Effector memory CD8-positive, alpha-beta T cell (primary cell): ENCODE data around the gene CCND2.
A peak's percentile ranks its signal among the peaks of the same experiment; 100 is the strongest.

ENCODE experiments used
- ATAC-seq: fragments of 150-1000 bp; cut with Tn5 transposase; replicated peaks from 2 replicates; pipeline ENCODE4 v1.10.0; 2021; ENCODE audit warnings: mild to moderate bottlenecking, moderate library complexity
- DNase-seq, 3 experiments: peaks; one replicate each; pipeline ENCODE4 v3.0.0; 2021
- H3K27ac Mint-ChIP-seq, 2 donors: one replicate each; pipeline ENCODE4 v1.8.0; 2022; ENCODE audit warnings: mild to moderate bottlenecking in 2 of 2, mixed read lengths in 2 of 2, moderate library complexity in 2 of 2
- H3K27me3 Mint-ChIP-seq, 2 donors: one replicate each; pipeline ENCODE4 v1.8.0; 2022; ENCODE audit warnings: mixed read lengths in 2 of 2
- H3K36me3 Mint-ChIP-seq: one replicate; pipeline ENCODE4 v1.8.0; 2022; ENCODE audit warnings: mild to moderate bottlenecking, moderate library complexity, mixed read lengths; ENCODE audit not compliant: insufficient read depth
- H3K4me1 Mint-ChIP-seq, 2 donors: one replicate each; pipeline ENCODE4 v1.8.0; 2022; ENCODE audit warnings: low read depth in 2 of 2, mixed read lengths in 2 of 2
- H3K4me3 Mint-ChIP-seq, 2 donors: one replicate each; pipeline ENCODE4 v1.8.0; 2022; ENCODE audit warnings: mild to moderate bottlenecking in 2 of 2, mixed read lengths in 2 of 2, moderate library complexity in 2 of 2
- H3K9me3 Mint-ChIP-seq, 2 donors: one replicate each; pipeline ENCODE4 v1.8.0; 2022; ENCODE audit warnings: mixed read lengths in 2 of 2

CCND2 gene

DNA sequence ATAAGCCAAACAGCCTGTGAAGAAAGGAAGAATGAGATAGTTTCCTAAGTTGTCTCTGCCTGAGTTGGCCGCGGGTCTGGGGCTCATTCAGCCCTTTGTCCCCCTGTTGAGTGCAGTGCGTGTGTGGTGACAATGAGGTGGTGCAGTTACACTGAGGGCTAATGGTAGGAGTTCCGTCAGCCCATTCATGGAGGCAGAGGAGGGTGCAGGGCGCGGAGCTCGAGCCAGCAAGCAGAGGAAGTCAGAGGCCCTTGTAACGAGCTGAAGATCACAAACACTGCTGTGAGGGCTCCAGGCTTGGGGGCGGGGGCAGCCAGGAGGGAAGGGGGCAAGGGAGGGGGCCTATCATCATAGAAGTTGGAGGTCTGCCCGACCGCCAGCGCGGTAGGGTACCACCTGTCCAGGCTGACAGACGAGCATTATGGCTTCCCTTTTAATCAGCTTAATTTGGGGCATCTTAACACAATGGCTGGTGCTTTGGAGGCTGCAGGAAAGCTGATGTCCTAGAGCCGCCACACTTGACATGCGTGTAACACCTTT is 20.5 kb downstream of the CCND2 start:
- no peaks in the 10 kb centered on the region for H3K9me3 Mint-ChIP-seq
- H3K27me3 Mint-ChIP-seq = no peaks in the 10 kb centered on the region
- H3K4me1 Mint-ChIP-seq = peaks cover 45 to 52% of the 10 kb centered on the region in 2 donors
- peak overlapping the region; percentile 88 to 90 for H3K27ac Mint-ChIP-seq
- peaks cover 94% of the 10 kb centered on the region for H3K36me3 Mint-ChIP-seq
- ATAC-seq (peak; percentile 54), DNase-seq (no peak)
- peak overlapping the region; percentile 61 to 62 for H3K4me3 Mint-ChIP-seq

DNA sequence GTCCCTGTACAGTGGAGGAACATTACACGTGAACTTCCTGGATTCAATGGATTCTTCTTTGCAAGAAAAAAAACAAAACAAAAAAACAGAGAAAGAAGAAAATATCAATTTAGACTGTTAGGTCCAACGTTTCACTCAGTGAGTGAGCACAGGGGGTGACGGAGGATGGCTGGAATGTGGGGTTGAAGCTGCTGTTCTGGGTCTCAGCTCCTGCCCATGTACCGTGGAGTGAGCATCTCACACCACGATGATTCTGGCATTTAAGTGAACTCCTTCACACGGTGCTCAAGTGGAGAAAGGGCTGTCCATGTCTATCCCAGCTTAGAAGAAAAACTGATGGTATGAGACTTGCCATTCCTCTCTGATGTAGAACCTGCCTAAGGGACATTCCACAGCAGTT is 23.2 kb downstream of the CCND2 start:
- no peak for DNase-seq
- Mint-ChIP-seq H3K27ac (peak overlapping the region; percentile 62 to 90), H3K27me3 (no peaks in the 10 kb centered on the region), H3K4me3 (no peak overlapping the region), H3K36me3 (peaks cover 94% of the 10 kb centered on the region), H3K4me1 (peaks cover 30 to 48% of the 10 kb centered on the region in 2 donors), H3K9me3 (no peaks in the 10 kb centered on the region)
- no peak for ATAC-seq

DNA sequence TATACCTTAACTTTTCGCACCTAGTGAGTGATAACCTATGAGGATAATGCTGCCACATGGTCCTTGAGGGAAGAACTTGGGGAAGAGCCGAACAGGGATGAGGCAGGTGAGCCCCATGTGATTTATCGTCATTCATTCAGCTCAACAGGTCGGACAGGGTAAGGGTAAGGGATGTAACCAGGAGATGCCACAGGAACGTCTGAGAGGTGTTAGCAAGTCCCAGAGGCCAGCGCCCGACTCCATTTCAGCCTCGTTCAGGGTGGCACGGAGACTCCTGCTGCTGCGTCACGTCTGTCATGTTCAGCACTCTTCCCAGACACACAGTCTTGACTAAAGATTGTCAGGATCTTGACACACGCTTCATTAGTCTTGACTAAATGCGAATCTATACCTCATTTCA is 24.1 kb downstream of the CCND2 start:
- Mint-ChIP-seq H3K4me3 (no peak overlapping the region), H3K27me3 (no peaks in the 10 kb centered on the region), H3K4me1 (peaks cover 24 to 40% of the 10 kb centered on the region in 2 donors), H3K27ac (peak overlapping the region; percentile 11 to 51), H3K9me3 (no peaks in the 10 kb centered on the region), H3K36me3 (peaks cover 94% of the 10 kb centered on the region)
- DNase-seq (no peak), ATAC-seq (no peak)

DNA sequence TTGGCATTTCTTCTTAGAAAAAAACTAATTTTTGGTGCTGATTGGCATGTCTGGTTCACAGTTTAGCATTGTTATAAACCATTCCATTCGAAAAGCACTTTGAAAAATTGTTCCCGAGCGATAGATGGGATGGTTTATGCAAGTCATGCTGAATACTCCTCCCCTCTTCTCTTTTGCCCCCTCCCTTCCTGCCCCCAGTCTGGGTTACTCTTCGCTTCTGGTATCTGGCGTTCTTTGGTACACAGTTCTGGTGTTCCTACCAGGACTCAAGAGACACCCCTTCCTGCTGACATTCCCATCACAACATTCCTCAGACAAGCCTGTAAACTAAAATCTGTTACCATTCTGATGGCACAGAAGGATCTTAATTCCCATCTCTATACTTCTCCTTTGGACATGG is 27.3 kb downstream of the CCND2 start:
- Mint-ChIP-seq H3K4me1 (peaks cover 5 to 22% of the 10 kb centered on the region in 2 donors), H3K36me3 (peaks cover 97% of the 10 kb centered on the region), H3K27ac (peak overlapping the region; percentile 38 to 49), H3K27me3 (no peaks in the 10 kb centered on the region), H3K4me3 (no peak overlapping the region), H3K9me3 (no peaks in the 10 kb centered on the region)
- DNase-seq = no peak
- no peak for ATAC-seq

DNA sequence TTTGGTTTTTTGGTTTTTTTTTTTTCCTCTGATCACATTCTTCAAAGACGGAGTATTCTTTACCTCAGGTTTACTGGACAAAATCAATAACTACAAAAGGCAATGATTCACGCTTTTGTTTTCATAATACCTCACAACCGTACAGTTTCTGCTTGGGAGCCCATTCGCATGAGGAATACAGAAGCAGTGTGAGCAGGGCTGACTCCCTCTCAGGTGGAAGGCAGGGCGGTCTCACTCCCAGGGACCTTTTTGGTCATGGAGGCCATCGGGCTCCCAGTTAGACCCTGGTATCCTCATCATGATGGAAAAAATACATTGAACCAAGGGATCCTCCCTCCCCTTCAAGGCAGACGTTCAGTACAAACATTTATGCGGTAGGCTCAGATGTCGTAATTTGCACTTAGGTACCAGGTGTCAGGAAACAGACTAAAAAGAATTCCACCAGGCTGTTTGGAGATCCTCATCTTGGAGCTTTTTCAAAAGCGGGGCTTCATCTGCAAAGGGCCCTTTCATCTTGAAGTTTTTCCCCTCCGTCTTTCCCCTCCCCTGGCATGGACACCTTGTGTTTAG is 28.5 kb downstream of the CCND2 start:
- H3K36me3 Mint-ChIP-seq = peaks cover 99% of the 10 kb centered on the region
- ATAC-seq (no peak), DNase-seq (no peak)
- no peaks in the 10 kb centered on the region for H3K9me3 Mint-ChIP-seq
- peak overlapping the region; percentile 30 to 89 for H3K27ac Mint-ChIP-seq
- peaks cover 3 to 17% of the 10 kb centered on the region in 2 donors for H3K4me1 Mint-ChIP-seq
- H3K4me3 Mint-ChIP-seq = no peak overlapping the region
- H3K27me3 Mint-ChIP-seq = no peaks in the 10 kb centered on the region

DNA sequence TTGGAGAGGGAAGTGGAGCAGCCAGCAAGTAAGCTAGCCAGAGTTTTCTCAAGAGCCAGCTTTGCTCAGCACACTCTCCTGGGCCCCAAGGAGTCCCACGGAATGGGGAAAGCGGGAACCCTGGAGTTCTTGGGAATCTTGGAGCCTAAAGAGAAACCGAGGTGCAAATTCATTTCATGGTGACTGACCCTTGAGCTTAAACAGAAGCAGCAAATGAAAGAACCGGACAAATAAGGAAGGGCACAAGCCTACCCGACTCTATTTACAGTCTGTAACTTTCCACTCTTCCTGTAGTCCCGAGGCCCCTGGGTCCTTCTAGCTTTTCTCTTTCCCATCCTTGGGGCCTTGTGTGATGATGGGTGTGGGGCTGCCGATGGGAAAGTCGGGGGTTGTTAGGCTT is 29.3 kb downstream of the CCND2 start:
- H3K36me3 Mint-ChIP-seq = peaks cover 99% of the 10 kb centered on the region

DNA sequence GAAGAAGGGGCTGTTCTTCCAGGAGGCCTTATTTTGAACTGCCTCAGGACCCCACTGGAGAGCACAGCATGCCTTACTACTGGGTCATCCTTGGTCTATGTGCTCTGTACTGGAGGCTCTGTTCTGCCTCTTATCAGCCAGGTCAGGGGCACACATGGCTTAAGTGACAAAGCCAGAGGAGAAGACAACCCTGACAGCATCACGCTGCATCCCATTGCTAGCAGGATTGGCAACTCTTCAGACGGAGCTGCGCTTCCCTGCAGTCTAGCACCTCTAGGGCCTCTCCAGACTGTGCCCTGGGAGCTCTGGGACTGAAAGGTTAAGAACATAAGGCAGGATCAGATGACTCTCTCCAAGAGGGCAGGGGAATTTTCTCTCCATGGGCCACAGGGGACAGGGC is 30.2 kb downstream of the CCND2 start:
- Mint-ChIP-seq H3K27me3 (no peaks in the 10 kb centered on the region), H3K27ac (peak overlapping the region; percentile 30 to 56), H3K4me1 (peaks cover 5 to 17% of the 10 kb centered on the region in 2 donors), H3K36me3 (peaks cover 98% of the 10 kb centered on the region), H3K4me3 (no peak overlapping the region), H3K9me3 (no peaks in the 10 kb centered on the region)
- ATAC-seq (no peak), DNase-seq (no peak)

More for the DNA sequence above, 29.3 kb downstream of the CCND2 start:
- ATAC-seq (no peak), DNase-seq (no peak)
- no peaks in the 10 kb centered on the region for H3K27me3 Mint-ChIP-seq
- H3K27ac Mint-ChIP-seq = peak overlapping the region; percentile 30 to 89
- no peak overlapping the region for H3K4me3 Mint-ChIP-seq
- H3K4me1 Mint-ChIP-seq = peaks cover 3 to 17% of the 10 kb centered on the region in 2 donors
- H3K9me3 Mint-ChIP-seq = no peaks in the 10 kb centered on the region

DNA sequence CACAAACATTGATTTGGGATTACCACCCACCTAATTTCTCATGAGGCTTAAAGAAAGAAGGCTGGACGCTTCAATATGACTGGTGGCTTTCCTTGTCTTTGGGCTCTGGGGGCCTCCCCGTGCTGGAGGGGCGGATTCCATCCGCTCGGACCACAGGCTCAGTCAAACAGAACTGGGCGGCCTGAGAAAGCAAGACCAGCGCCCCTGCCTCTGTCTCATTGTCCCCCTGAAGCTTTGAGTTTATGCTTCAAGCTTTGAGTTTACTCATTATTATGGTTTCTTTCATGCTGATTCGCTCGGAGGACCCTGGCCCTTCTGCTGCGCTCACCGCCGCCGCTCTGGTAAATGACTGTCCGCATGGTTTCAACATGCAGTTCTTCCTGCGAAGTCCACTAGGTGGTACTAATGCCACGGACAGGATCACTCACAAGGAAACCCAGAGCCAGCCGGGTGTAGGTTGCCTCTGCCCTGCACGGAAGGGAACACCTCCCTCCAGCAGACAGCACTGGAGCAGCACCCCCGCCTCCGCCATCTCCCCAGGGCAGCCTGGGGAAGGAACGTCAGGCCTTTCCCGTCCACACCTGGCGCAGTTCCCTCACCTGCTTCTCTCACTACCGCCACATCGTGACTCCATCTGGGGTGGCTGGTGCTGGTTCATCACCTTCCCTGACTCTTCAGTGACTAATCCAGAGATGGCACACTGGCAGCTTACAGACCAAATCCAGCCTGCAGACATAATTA is 34.2 kb downstream of the CCND2 start:
- ATAC-seq (no peak), DNase-seq (no peak)
- H3K9me3 Mint-ChIP-seq = no peaks in the 10 kb centered on the region
- H3K4me3 Mint-ChIP-seq = no peak overlapping the region
- no peak overlapping the region for H3K27ac Mint-ChIP-seq
- H3K36me3 Mint-ChIP-seq = peaks cover 73% of the 10 kb centered on the region
- H3K4me1 Mint-ChIP-seq = peaks cover 1 to 4% of the 10 kb centered on the region in 2 donors
- no peaks in the 10 kb centered on the region for H3K27me3 Mint-ChIP-seq

DNA sequence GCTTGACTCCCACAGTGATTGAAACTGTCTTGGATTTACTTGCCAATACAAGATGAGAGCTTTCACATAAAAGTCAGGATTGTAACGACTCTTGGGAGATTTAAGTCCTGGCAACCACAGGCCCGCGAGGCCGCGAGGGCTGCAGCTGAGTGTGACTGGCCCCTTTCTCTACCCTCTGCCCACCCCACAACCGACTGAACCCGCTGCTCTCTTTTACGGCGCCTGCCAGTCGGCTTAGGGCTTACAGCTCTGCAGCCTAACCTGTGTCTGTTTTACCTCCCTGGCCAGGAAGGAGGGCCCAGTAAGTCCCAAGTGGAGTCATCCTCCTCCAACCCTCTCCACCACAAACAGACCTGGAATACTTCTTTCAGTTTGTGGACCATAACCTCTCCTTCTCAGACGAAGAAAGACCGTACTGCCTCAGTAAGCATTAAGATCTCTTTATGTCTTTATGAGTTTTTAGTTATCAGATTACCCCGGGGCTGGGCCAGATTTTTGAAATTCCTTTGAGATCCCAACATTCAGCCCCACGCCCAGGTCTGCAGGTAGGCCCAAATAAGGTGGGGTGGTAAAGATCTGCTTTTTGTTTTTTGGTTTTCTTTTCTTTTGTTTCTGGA is 34.9 kb downstream of the CCND2 start:
- Mint-ChIP-seq H3K9me3 (no peaks in the 10 kb centered on the region), H3K4me3 (no peak overlapping the region), H3K36me3 (peaks cover 67% of the 10 kb centered on the region), H3K4me1 (peaks cover 1 to 4% of the 10 kb centered on the region in 2 donors), H3K27me3 (no peaks in the 10 kb centered on the region), H3K27ac (peak overlapping the region; percentile 13 to 71)
- ATAC-seq = no peak
- no peak for DNase-seq

DNA sequence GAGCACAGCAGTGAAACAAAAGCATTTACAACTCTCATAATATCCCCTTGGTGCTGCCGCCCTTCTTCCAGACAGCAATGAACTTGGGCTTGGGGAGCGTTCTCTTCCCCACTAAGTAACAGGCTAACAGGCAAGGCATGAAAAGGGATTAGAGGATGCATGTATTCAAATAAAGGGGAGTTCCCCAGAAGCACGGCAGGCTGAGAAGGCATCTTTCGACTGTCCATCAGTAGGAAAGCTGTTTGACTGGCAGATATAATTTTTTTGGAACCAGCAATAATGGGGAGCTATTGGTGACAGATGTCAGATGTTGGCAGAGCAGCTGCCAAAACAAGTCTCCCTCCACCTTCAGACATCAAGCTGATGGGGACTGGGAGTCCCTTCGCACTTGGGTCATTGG is 38.2 kb downstream of the CCND2 start:
- no peaks in the 10 kb centered on the region for H3K27me3 Mint-ChIP-seq
- H3K9me3 Mint-ChIP-seq = no peaks in the 10 kb centered on the region
- no peak overlapping the region for H3K27ac Mint-ChIP-seq
- no peak for DNase-seq
- no peak for ATAC-seq
- peaks cover 0 to 1% of the 10 kb centered on the region in 2 donors for H3K4me1 Mint-ChIP-seq
- H3K36me3 Mint-ChIP-seq = peaks cover 42% of the 10 kb centered on the region
- H3K4me3 Mint-ChIP-seq = no peak overlapping the region

DNA sequence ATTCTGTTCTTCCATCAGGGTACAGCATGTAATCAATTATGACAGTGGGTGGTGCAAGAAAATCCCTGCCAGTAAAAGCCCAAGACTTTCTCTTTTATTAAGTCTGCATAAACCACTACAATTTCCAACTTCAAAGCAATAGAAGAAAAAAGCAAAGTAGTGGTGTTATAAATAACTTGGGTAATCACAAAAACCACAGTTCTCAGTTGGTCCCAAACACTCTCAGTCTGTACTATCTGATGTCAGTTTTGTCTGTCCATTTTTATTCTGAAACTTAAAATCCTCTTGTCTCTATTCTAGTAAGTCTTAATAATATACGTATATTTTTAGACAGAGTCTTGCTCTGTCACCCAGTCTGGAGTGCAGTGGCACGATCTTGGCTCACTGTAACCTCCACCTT is 38.7 kb downstream of the CCND2 start:
- DNase-seq (no peak), ATAC-seq (no peak)
- H3K27me3 Mint-ChIP-seq = no peaks in the 10 kb centered on the region
- peaks cover 40% of the 10 kb centered on the region for H3K36me3 Mint-ChIP-seq
- H3K4me3 Mint-ChIP-seq = no peak overlapping the region
- no peaks in the 10 kb centered on the region for H3K9me3 Mint-ChIP-seq
- peaks cover 0 to 1% of the 10 kb centered on the region in 2 donors for H3K4me1 Mint-ChIP-seq
- H3K27ac Mint-ChIP-seq = no peak overlapping the region

DNA sequence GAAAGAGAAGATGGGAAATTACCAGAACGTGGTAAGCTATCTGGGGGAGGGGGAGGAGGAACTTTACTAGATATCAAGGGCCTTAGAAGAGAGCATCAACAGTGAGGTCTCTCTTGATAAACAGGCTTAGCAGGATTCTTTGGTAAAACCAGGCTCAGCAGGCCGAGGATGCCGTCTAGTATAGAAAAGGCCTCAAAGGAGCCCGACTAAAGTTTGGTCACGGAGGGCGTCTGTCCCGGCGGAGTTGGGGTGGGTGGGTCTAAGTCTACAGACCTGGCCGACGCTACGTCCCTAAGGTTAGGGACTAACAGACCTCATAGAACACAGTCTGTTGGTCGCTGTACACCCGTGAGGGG is 46.9 kb downstream of the CCND2 start:
- peak overlapping the region; percentile 92 to 98 for H3K4me3 Mint-ChIP-seq
- ATAC-seq (peak; percentile 19), DNase-seq (no peak)
- H3K4me1 Mint-ChIP-seq = peaks cover 19 to 35% of the 10 kb centered on the region in 2 donors
- no peaks in the 10 kb centered on the region for H3K9me3 Mint-ChIP-seq
- H3K27me3 Mint-ChIP-seq = no peaks in the 10 kb centered on the region
- H3K27ac Mint-ChIP-seq = peak overlapping the region; percentile 90 to 96
- peaks cover 33% of the 10 kb centered on the region for H3K36me3 Mint-ChIP-seq

DNA sequence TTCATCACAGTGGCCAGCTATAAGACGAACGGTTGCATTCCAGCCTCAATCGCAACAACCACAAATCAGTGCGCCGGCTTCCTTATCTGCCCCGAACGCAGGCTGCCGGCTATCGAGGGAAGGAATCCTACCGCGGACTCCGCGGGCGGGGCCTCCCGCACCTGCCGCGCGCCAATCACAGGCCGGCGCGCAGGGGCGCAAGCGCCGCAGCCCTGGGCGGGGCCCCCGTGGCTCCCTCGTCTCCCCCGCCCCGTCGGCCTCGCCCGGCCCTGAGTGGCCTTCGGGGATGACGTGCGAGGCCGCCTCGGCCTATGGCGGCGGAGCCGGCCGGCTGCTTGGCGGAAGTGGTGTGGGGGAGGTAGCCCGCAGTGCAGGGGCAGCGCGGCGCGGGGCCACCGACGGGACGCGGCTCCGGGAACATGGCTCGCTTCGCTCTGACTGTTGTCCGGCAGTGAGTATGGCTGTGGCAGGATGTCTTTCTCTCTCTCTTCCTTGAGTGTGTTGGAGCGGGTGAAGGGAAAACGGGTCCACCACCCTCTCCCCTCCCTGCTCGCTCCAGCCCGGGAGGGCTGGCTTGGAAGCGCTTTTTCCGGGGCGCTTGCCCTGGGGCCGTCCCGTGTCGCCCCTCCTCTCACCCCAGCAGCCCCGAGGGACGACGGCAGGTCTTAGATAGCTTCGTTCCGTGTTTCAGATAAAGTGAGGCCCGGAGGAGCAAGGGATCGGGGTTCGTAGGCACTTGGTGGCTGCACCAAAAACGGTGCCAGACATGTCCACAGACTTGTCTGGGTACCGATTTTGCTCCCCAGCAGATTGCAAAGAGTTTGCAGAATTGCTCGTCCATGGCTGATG is 47.5 kb downstream of the CCND2 start, which contains the start of gene TIGAR:
Gene TIGAR, plus strand, starts transcription at position 361 of the 849 bp plus-strand sequence. Its CDS starts 59 bp downstream, at position 420.
- Mint-ChIP-seq H3K36me3 (peaks cover 33% of the 10 kb centered on the region), H3K27ac (peak within 1 kb of the TSS; percentile 90 to 96), H3K4me3 (peak within 1 kb of the TSS; percentile 92 to 98), H3K4me1 (peaks cover 21 to 35% of the 10 kb centered on the region in 2 donors), H3K9me3 (no peaks in the 10 kb centered on the region), H3K27me3 (no peaks in the 10 kb centered on the region)
- peak; percentile 87 to 91 (median 87) for DNase-seq
- ATAC-seq = peak; percentile 93
